HepG2 (cell line): ENCODE measurements around the gene CD37. TPM values are rescaled to one million over a fixed set of nuclear protein-coding genes. Genes with fewer than 3 reads are reported as not detected.

Source experiments
- CEBPB ChIP-seq: IDR thresholded peaks from 2 replicates; pipeline ENCODE4 v1.6.1; 2011; ENCODE audit warnings: low read depth, low read length, improper control_type of control experiment, borderline replicate concordance
- EP300 ChIP-seq, 3 experiments: sonication (generic) in 1 of 3; formaldehyde crosslinking in 1 of 3; IDR thresholded peaks; 2 replicates each; pipeline versions ENCODE4 v1.5.1 to v1.6.1; 2011 to 2020; ENCODE audit warnings: low read depth in 2 of 3, low read length in 2 of 3, borderline replicate concordance in 1 of 3, improper control_type of control experiment in 1 of 3, mild to moderate bottlenecking in 1 of 3, missing genetic modification reagents in 1 of 3, moderate library complexity in 1 of 3
- HNF4G ChIP-seq, 2 experiments: sonication (generic) in 1 of 2; formaldehyde crosslinking in 1 of 2; IDR thresholded peaks; 2 replicates each; pipeline versions ENCODE4 v1.4.0 to v1.6.1; 2011 to 2020; ENCODE audit warnings: borderline replicate concordance in 2 of 2, low read depth in 2 of 2, mild to moderate bottlenecking in 2 of 2, low read length in 1 of 2, missing genetic modification reagents in 1 of 2, moderate library complexity in 1 of 2
- MED1 ChIP-seq: sonication (generic); formaldehyde crosslinking; IDR thresholded peaks from 2 replicates; pipeline ENCODE4 v1.4.0; 2020; ENCODE audit warnings: missing genetic modification reagents
- NFIB ChIP-seq: sonication (generic); formaldehyde crosslinking; IDR thresholded peaks from 2 replicates; pipeline ENCODE4 v1.9.0; 2021; ENCODE audit warnings: missing genetic modification reagents, mild to moderate bottlenecking, borderline replicate concordance
- NR2F6 ChIP-seq, 2 experiments: IDR thresholded peaks; 2 replicates each; pipeline ENCODE4 v1.6.1; 2016; ENCODE audit warnings: antibody characterized with exemption in 1 of 2, mild to moderate bottlenecking in 1 of 2
- SAP130 ChIP-seq: IDR thresholded peaks from 2 replicates; pipeline ENCODE4 v1.6.1; 2016; ENCODE audit warnings: low read depth
- THAP11 ChIP-seq: IDR thresholded peaks from 2 replicates; pipeline ENCODE4 v1.6.1; 2016; ENCODE audit warnings: missing biosample characterization, missing genetic modification reagents
- ZNF557 ChIP-seq: sonication (generic); formaldehyde crosslinking; IDR thresholded peaks from 2 replicates; pipeline ENCODE4 v1.4.0; 2020; ENCODE audit warnings: missing genetic modification reagents
- ZNF644 ChIP-seq: IDR thresholded peaks from 2 replicates; pipeline ENCODE4 v1.6.1; 2016; ENCODE audit warnings: low read depth
- polyA plus RNA-seq, 8 experiments: library from polyadenylated mRNA; depleted of rRNA in 3 of 8; stranded (reverse) in 7 of 8; unstranded in 1 of 8; fragments of >200 nt; fragmentation: Illumina TruSeq in 4 of 8; extraction: Trizol in 4 of 8; gene quantifications; 2 replicates each; pipeline versions ENCODE4 v1.2.1 to v1.2.3, GENCODE V29; 2011 to 2016; ENCODE audit warnings: low read depth in 4 of 8, missing spikeins in 1 of 8, mixed read lengths in 1 of 8; ENCODE audit not compliant: insufficient read depth in 1 of 8
- total RNA-seq, 5 experiments: library from RNA; depleted of rRNA; stranded (reverse); fragments of >200 nt; fragmentation: Illumina TruSeq; extraction: Trizol; gene quantifications; 2 replicates each; pipeline ENCODE4 v1.2.3, GENCODE V29; 2016; ENCODE audit warnings: low read depth in 1 of 5
- TF ChIP-seq, protein P1 (sequence below): sonication (generic); formaldehyde crosslinking; IDR thresholded peaks from 2 replicates; pipeline ENCODE4 v1.4.0; 2020; ENCODE audit warnings: missing genetic modification reagents
- TF ChIP-seq, protein P2 (sequence below): sonication (generic); formaldehyde crosslinking; IDR thresholded peaks from 2 replicates; pipeline ENCODE4 v1.5.0; 2020; ENCODE audit warnings: missing genetic modification reagents
- TF ChIP-seq, protein P3 (sequence below): sonication (generic); formaldehyde crosslinking; IDR thresholded peaks from 2 replicates; pipeline ENCODE4 v1.4.0; 2020; ENCODE audit warnings: mild to moderate bottlenecking, missing genetic modification reagents
- TF ChIP-seq, protein P4 (sequence below): fragments of 450-650 bp; IDR thresholded peaks from 2 replicates; pipeline ENCODE4 v1.6.1; 2017
- TF ChIP-seq, protein P5 (sequence below): sonication (generic); formaldehyde crosslinking; conservative IDR thresholded peaks from 2 replicates; pipeline ENCODE4 v1.8.0; 2022; ENCODE audit warnings: low read depth, missing genetic modification reagents
- TF ChIP-seq, protein P6 (sequence below), 2 experiments: fragments of 450-650 bp in 1 of 2; sonication (generic) in 1 of 2; formaldehyde crosslinking; IDR thresholded peaks; 2 replicates each; pipeline versions ENCODE4 v1.5.0 to v1.8.0; 2020 to 2022; ENCODE audit warnings: mild to moderate bottlenecking in 1 of 2, missing genetic modification reagents in 1 of 2
- TF ChIP-seq, protein P7 (sequence below): IDR thresholded peaks from 2 replicates; pipeline ENCODE4 v1.6.1; 2012; ENCODE audit warnings: low read length, improper control_type of control experiment

Gene CD37
- total and polyA plus RNA-seq, 2 of the 13 experiments (the other 11 are each of a cell fraction or from before 2014, with no cell fraction given), result not detected

DNA sequence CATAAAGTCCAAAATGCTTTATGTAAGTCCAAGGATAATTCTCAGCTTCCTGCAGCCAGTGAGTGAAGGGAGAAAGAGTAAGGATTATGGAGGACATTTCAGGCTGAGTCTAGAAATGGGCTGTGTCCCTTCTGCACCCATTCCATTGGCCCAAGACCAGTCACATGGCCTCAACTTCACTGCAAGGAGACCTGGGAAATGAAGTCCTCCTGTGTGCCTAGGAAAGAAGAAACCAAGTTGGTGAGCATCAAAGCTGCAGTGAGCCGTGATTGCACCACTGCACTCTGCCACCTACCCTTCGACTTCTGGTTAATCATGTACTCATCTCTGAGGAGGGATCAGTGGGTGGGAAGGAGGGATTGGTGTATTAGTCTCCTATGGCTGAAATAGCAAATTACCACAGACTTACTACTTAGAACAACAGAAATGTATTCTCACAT, 3.6 kb upstream of the CD37 start (continued):
- TF ChIP-seq, protein P1, sequence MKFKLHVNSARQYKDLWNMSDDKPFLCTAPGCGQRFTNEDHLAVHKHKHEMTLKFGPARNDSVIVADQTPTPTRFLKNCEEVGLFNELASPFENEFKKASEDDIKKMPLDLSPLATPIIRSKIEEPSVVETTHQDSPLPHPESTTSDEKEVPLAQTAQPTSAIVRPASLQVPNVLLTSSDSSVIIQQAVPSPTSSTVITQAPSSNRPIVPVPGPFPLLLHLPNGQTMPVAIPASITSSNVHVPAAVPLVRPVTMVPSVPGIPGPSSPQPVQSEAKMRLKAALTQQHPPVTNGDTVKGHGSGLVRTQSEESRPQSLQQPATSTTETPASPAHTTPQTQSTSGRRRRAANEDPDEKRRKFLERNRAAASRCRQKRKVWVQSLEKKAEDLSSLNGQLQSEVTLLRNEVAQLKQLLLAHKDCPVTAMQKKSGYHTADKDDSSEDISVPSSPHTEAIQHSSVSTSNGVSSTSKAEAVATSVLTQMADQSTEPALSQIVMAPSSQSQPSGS (CRISPR knock-in tag), result no peak
- TF ChIP-seq ZNF557 (CRISPR knock-in tag) (no peak), EP300 (IDR thresholded peaks at IDR 0.05; ENCODE audit: low read depth in 2 of 2, low read length in 2 of 2) (no peak), EP300 (CRISPR knock-in tag; IDR thresholded peaks at IDR 0.05; ENCODE audit: borderline replicate concordance) (no peak), NFIB (CRISPR knock-in tag) (no peak), ZNF644 (CRISPR knock-in tag) (peak; percentile 41; the same call in 1 of the 2 replicates), THAP11 (CRISPR knock-in tag) (peak; percentile 98), MED1 (CRISPR knock-in tag) (no peak), NR2F6 (IDR thresholded peaks at IDR 0.05) (no peak), NR2F6 (CRISPR knock-in tag; IDR thresholded peaks at IDR 0.05) (0 out of 2 replicates have a peak, but pooled peaks have one; percentile 15), HNF4G (IDR thresholded peaks at IDR 0.05; ENCODE audit: borderline replicate concordance, low read depth, low read length) (no peak), HNF4G (CRISPR knock-in tag; IDR thresholded peaks at IDR 0.05; ENCODE audit: borderline replicate concordance, low read depth) (no peak), CEBPB (peak; percentile 92), SAP130 (CRISPR knock-in tag) (peak; percentile 53; the same call in 1 of the 2 replicates)
- TF ChIP-seq, protein P2, sequence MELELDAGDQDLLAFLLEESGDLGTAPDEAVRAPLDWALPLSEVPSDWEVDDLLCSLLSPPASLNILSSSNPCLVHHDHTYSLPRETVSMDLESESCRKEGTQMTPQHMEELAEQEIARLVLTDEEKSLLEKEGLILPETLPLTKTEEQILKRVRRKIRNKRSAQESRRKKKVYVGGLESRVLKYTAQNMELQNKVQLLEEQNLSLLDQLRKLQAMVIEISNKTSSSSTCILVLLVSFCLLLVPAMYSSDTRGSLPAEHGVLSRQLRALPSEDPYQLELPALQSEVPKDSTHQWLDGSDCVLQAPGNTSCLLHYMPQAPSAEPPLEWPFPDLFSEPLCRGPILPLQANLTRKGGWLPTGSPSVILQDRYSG (CRISPR knock-in tag), result no peak
- TF ChIP-seq, protein P3, sequence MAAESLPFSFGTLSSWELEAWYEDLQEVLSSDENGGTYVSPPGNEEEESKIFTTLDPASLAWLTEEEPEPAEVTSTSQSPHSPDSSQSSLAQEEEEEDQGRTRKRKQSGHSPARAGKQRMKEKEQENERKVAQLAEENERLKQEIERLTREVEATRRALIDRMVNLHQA, result no peak
- TF ChIP-seq, protein P4, sequence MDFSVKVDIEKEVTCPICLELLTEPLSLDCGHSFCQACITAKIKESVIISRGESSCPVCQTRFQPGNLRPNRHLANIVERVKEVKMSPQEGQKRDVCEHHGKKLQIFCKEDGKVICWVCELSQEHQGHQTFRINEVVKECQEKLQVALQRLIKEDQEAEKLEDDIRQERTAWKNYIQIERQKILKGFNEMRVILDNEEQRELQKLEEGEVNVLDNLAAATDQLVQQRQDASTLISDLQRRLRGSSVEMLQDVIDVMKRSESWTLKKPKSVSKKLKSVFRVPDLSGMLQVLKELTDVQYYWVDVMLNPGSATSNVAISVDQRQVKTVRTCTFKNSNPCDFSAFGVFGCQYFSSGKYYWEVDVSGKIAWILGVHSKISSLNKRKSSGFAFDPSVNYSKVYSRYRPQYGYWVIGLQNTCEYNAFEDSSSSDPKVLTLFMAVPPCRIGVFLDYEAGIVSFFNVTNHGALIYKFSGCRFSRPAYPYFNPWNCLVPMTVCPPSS, result no peak
- TF ChIP-seq, protein P5, sequence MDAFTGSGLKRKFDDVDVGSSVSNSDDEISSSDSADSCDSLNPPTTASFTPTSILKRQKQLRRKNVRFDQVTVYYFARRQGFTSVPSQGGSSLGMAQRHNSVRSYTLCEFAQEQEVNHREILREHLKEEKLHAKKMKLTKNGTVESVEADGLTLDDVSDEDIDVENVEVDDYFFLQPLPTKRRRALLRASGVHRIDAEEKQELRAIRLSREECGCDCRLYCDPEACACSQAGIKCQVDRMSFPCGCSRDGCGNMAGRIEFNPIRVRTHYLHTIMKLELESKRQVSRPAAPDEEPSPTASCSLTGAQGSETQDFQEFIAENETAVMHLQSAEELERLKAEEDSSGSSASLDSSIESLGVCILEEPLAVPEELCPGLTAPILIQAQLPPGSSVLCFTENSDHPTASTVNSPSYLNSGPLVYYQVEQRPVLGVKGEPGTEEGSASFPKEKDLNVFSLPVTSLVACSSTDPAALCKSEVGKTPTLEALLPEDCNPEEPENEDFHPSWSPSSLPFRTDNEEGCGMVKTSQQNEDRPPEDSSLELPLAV (CRISPR knock-in tag), result no peak
- TF ChIP-seq, protein P6, sequence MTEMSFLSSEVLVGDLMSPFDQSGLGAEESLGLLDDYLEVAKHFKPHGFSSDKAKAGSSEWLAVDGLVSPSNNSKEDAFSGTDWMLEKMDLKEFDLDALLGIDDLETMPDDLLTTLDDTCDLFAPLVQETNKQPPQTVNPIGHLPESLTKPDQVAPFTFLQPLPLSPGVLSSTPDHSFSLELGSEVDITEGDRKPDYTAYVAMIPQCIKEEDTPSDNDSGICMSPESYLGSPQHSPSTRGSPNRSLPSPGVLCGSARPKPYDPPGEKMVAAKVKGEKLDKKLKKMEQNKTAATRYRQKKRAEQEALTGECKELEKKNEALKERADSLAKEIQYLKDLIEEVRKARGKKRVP (CRISPR knock-in tag; IDR thresholded peaks at IDR 0.05), result peak in 1 of 2 experiments; percentile 53; a peak in 2 of 4 replicates
- TF ChIP-seq, protein P7, sequence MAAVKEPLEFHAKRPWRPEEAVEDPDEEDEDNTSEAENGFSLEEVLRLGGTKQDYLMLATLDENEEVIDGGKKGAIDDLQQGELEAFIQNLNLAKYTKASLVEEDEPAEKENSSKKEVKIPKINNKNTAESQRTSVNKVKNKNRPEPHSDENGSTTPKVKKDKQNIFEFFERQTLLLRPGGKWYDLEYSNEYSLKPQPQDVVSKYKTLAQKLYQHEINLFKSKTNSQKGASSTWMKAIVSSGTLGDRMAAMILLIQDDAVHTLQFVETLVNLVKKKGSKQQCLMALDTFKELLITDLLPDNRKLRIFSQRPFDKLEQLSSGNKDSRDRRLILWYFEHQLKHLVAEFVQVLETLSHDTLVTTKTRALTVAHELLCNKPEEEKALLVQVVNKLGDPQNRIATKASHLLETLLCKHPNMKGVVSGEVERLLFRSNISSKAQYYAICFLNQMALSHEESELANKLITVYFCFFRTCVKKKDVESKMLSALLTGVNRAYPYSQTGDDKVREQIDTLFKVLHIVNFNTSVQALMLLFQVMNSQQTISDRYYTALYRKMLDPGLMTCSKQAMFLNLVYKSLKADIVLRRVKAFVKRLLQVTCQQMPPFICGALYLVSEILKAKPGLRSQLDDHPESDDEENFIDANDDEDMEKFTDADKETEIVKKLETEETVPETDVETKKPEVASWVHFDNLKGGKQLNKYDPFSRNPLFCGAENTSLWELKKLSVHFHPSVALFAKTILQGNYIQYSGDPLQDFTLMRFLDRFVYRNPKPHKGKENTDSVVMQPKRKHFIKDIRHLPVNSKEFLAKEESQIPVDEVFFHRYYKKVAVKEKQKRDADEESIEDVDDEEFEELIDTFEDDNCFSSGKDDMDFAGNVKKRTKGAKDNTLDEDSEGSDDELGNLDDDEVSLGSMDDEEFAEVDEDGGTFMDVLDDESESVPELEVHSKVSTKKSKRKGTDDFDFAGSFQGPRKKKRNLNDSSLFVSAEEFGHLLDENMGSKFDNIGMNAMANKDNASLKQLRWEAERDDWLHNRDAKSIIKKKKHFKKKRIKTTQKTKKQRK, result no peak
